HG03565 (cell line): Measurements from ENCODE around the gene DPP9.
A peak's percentile ranks its signal among the peaks of the same experiment; 100 is the strongest.

Source experiments
- ATAC-seq: cut with Tn5 transposase; IDR thresholded peaks from one replicate; pipeline ENCODE4 v1.9.1; 2021; ENCODE audit warnings: mild to moderate bottlenecking, moderate library complexity; ENCODE audit not compliant: unreplicated experiment

DPP9 gene

GRCh38 chr19:4662020-4662695 is 61.5 kb downstream of the DPP9 start:
- no peak for ATAC-seq

- ATAC-seq: no peak
Measured at GRCh38 chr19:4660993-4661392, 62.6 kb downstream of the DPP9 start.

- no peak for ATAC-seq
Measured at GRCh38 chr19:4660181-4660791, 63.4 kb downstream of the DPP9 start.

GRCh38 chr19:4657835-4658234 is 65.8 kb downstream of the DPP9 start:
- no peak for ATAC-seq

GRCh38 chr19:4657262-4657661 is 66.4 kb downstream of the DPP9 start:
- ATAC-seq: no peak

- ATAC-seq: no peak
Measured at GRCh38 chr19:4656102-4656501, 67.5 kb downstream of the DPP9 start.

GRCh38 chr19:4654437-4655361 is 68.9 kb downstream of the DPP9 start:
- ATAC-seq: no peak

GRCh38 chr19:4653793-4654436 is 69.7 kb downstream of the DPP9 start:
- ATAC-seq: no peak

- no peak for ATAC-seq
Measured at GRCh38 chr19:4652075-4652474, 71.6 kb downstream of the DPP9 start.

GRCh38 chr19:4650159-4650558 is 73.5 kb downstream of the DPP9 start:
- ATAC-seq: no peak

GRCh38 chr19:4649392-4650047 is 74.1 kb downstream of the DPP9 start:
- ATAC-seq: no peak

GRCh38 chr19:4647676-4648644 is 75.7 kb downstream of the DPP9 start:
- no peak for ATAC-seq

- ATAC-seq: no peak
Measured at GRCh38 chr19:4645718-4646117, 77.9 kb downstream of the DPP9 start.

- ATAC-seq: no peak
Measured at GRCh38 chr19:4642625-4643024, 81.0 kb downstream of the DPP9 start.

- ATAC-seq: no peak
Measured at GRCh38 chr19:4641132-4641531, 82.5 kb downstream of the DPP9 start.

GRCh38 chr19:4640247-4641000 is 83.2 kb downstream of the DPP9 start:
- ATAC-seq: no peak

- peak; percentile 10 for ATAC-seq
Measured at GRCh38 chr19:4639531-4640246, 84.0 kb downstream of the DPP9 start.

- ATAC-seq: peak; percentile 74
Measured at GRCh38 chr19:4638828-4639530, 84.7 kb downstream of the DPP9 start, which contains the start of gene TNFAIP8L1. TSS of gene TNFAIP8L1 (plus strand) at chr19:4639516. CDS start at chr19:4651870, 12,354 bp downstream.
